A172 (cell line): Measurements from ENCODE around the gene GPS1. TPM values are rescaled to one million over a fixed set of nuclear protein-coding genes. Genes with fewer than 3 reads are reported as not detected.

Experiments
- DNase-seq: peaks from one replicate; pipeline ENCODE4 v3.0.0-alpha.2; 2015; ENCODE audit warnings: low spot score
- total RNA-seq: library from RNA; depleted of rRNA; stranded (reverse); fragments of >200 nt; shearing (Covaris generic); gene quantifications from 2 replicates; pipeline ENCODE4 v1.2.3, GENCODE V29; 2014

The GPS1 gene
- total RNA-seq, 1 experiment from 2014 or later, result 187 TPM

DNA sequence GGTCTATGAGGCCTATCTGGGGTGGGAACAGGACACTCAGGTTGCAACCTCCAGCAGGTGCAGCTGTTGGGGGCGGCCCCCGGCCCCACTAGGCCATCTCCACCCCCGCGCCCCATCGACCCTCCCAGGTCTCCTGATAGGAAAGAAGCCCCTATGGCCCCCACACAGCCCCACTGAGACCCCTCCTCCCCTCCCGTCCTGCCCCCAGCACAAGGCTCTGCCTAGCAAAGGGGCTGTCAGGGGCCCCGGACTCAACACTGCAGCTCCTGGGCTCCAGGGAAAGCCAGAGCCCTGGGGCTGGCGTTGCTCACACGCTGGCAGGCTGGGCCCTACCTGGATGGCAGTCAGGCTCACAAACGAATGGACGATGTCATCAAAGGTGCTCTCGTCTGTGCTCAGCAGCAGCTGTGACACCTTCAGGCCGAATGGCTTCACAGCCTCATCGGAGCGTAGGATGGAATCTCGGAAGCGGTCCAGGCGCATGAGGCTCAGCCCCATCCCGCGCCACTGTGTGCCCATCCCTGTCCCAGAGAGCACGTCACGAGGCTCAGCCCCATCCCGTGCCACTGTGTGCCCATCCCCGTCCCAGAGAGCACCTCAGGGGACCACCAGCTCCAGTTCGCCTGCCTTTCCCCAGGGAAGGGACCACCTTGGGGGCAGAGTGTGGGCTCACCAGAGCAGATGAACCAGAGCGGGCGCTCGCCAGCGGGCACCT, 39.0 kb downstream of the GPS1 start:
- no peak for DNase-seq

DNA sequence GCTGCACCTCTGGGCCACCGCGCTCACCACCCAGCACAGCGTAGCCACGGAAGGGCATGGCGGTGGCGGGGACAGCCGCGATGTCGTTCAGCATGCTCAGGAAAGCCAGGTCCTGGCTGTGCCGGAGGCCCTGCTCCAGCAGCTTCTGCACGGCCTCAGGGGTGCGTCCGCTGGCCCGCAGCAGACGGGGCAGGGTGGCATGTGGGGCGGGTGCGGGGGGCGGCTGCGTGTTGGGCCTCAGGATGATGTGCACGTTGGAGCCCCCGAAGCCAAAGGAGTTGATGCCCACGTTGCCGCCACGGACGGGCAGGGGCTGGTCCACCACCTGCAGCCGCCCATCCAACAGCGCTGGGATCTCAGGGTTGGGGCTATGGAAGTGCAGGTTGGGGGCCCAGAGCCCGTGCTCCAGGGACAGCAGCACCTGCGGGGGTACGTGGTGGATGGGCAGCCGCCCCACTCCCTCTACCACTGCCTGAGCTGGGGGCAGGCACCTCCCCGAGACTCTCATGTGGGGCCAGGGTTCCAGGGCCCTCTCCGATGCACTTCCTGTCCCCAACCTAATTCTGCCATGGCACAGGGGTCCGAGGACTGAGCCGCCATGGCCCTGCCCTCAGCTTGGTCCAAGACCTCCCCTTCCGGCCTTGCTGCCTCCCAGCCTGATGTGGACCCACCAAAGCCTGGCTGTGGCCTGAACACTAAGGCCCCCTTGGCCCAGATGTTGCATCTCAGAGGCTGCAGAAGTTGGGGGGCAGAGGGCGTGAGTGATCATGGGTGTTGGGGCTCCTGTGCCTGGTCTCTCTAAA, 39.8 kb downstream of the GPS1 start:
- no peak for DNase-seq

DNA sequence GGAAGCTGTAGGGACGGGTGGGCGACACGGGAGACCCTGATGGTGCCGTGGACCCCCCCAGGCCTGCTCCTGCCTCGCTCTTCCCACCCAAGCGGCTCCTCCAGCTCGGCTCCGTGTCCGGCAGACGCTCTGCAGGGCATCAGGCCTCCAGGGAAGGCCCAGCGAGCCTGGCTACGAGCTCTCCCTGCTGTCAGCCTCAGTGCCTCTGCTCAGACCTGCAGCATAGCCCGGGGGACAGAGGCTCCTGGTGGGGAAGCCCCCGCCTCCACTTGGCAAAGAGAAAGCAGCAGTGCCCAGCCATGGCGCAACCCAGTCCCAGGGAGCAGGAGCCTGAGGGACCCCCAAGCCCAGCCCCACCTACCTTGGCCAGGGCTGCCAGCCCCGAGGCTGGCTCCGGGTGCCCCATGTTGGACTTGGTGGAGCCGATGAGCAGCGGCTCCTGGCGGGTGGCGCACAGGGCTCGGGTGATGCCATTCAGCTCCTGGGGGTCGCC, 40.4 kb downstream of the GPS1 start:
- no peak for DNase-seq

DNA sequence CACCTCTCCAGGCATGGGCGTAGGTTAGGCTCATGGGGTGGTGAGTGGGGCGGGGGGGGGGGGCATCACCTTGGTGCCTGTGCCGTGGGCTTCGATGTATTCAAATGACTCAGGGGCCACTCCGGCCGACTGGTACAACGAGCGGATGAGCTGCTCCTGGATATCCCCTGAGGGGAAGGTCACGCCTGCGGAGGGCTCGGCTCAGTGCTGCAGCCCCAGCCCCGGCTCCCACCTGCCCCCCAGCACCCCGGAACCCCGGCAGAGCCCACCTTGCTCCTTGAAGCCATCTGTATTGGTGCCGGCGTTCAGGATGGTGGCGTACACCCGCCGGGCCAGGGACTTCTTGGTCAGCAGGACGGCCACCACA, 40.9 kb downstream of the GPS1 start:
- no peak for DNase-seq

DNA sequence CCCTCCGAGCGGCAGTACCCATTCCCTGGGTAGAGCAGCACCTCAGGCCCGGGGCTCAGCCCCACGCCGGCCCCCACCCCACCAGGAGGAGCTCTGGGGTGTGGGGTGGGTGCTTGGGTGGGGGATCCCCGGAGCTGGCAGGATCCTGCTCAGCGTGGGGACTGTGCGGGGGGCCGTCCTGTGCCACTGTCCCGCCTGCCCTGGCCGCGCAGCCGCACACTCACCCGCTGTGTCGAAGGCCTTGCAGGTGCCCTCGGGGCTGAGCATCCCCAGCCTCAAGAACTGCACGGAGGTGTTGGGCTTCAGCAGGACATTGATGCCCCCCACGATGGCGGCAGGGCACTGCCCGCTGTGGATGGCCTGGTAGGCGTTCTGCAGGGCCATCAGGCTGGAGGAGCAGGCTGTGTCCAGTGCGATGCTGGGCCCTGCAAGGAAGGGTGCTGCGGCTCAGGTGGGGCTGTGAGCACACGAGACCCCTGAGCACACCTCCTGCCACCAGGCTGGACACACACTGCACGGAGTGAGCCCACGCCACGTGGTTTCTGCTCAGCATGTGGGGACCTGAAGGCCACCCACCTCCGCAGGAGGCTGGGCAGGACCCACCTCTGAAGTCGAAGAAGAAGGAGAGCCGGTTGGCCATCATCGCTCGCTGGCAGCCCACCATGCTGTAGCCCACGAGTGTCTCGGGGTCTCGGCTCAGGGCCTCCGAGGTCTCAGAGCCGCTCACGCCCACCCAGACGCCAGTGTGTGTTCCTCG, 41.5 kb downstream of the GPS1 start:
- DNase-seq, result no peak

DNA sequence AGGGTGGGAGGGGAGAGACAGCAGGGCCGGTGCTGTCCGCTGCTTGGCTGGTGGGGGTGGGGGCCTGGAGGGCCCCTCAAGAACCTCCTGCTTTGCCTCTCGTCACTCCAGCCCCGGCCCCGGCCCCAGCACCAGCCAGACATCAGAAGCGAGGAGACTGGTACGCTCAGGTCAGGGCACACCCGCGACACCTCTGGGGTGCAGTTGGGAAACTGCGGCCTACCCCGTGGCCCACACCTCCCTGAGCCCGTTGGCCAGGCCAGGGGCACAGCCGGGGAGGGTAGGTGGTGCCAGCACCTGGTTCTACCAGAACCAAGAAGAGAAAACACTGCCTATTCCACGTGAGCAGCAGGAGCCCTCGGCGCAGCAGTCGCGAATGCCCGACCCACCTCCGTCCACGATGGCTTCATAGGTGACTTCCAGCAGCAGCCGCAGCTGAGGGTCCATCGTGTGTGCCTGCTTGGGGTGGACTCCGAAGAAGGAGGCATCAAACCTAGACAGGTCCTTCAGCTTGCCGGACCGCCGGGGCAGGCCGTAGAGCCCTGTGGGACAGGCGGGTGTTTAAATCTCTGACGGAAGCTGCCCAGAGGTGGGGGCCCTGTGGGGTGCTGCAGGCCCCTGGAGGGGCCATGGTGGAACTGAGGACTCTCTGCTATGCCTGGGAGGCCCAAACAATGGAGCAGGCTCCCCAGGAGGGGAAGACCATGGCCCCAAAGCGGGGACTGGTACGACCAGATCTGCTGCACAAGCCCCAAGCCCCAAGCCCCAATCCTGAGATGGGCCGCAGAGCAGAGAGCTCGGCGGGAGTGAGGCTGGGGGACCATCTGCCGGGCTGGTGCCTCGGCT, 43.5 kb downstream of the GPS1 start:
- DNase-seq, result no peak

DNA sequence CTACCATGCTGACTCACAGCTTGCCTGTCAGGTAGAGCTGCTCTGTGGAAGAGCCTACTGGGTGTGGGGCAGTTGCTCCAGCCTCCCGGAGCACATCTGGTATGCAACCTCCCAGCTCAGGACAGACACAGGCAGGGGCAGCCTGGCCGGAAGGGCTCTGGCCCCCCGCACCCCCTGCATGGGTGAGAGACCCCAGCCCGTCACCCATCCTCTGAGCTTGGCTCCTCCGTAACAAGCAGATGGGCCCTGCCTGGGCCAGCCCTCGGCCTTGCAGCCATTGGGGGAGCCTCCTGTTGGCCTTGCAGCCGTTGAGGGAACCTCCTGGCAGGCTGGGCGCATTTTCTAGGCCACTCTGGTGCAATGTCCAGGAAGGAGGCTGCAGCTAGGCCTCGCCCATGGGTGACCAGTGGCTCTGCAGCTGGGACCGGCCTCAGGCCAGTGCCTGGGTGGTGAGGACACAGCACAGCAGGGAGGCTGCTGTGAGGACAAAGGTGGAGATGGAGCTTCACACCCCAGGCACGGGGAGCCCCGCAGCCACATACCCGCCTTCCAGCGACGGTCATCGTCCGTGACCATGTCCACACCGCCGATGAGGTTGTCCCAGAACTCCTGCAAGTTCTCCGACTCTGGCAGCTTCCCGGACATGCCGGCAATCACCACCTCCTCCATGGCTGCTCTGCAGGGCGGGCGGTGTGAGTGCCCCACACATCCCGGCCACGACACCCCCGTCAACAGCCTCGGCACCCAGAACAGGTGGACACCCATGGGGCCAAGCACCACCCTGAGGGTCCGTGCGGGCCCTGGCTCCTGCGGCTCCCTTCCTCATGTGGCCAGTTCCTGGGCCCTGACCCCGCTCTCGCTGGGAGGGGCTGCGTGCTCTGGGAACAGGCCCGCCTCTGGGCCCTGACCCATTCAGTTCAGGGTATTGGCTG, 44.3 kb downstream of the GPS1 start:
- DNase-seq, result no peak

DNA sequence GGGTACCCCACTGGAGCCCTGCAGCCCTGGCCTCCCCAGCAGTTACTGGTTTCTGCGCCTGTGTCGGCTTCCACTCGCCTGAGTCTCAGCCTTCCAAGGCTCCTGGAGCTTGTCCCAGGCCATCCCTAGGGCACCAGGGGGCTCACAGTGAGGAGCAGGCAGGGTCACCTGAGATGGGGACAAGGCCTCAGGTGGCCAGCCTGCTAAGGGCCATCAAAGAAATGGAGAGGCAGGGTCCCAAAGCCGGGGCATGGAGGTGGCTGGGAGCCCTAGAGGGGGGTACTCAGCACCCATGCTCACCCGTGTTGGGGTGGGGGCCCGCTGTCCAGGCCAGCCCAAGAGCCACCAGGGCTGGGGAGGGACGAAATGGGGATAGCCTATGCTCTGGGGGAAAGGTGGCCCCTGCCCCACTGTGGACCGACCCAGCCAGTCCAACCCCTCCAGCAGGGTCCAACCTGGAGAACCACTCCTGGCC, 45.0 kb downstream of the GPS1 start:
- DNase-seq, result no peak

DNA sequence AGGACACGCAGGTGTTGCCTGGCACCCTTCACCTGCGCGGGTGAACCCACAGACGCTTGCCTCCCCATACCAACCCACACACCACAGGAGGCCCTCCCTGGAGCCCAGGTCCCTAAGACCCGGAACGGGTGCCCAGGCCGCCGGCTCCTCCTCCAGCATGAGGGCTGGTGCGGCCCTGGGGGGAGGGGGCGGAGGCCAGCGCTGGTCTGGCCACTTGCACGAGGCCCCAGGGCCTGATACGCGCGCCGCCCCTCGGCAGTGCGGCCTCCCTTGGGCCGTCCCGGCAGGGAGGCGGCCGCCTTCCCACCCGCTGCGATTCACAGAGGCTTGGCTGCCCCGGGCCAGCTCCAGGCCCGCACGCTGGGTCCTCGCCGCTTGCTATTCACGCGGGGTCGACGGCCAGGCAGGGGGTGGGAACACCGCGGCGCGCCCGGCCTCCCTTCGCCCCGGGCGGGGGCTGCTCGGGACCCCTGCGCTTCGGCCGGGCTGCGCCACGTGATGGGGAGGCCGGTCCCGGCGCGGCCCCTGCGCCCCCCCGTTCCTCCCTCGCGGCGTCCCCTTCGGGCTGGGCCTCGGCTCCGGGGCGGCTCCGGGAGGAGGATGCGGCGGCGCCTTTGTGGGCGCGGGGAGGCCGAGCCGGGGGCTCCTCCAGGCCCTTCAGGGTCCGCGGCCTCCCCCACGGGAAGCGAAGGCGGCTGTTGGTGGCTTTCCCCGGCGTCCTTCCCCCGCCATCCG, 45.7 kb downstream of the GPS1 start:
- peak; percentile 34 for DNase-seq

DNA sequence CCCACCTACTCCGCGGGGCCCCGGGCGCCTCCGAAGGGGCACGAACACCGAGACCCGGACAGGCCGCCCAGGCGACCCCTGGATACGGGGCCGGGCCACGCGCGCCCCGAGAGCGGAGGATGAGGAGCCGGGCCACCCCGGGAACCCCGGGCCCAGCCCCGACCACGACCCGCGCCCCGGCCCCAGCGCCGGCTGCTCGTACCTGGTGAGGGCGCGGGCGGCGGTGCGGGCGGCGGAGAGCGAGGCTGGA, 46.1 kb downstream of the GPS1 start:
- no peak for DNase-seq

DNA sequence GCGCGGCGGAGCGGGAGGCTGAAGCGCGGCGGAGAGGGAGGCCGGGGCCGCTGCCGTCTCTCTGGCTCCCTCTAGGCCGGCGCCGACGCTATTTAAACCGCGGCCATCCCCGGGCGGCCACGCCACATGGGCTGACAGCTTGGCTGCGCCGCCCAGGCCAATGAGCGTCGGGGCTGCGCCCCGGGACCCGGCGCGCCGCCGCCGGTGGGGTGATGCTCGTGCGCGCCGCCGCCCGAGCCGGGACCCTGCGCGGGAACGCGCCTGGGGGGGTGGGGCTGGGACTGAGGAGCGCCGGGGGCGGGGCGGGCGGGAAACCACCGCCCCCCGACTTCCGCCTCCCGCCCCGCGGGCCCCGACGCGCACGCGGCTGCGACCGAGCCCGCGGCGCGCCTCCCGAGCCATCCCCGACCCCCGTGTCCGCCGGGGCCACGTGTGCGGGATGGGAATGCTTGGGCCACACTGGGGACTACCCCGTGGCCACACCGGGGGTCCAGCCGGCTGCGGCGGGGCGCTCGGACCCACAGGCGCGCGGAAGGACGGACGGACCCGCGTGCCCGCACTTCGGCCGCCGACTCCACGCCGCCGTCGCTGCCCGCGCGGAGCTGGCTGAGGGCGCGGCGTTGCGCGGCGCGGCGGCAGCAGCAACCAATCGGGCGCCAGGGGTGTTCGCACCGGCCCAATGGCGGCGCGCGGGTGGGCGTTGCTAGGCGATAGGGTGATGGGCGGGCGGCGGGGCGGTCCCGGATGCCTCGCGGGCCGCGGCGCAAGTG, 46.7 kb downstream of the GPS1 start, which contains the start of gene FASN:
FASN (minus strand) TSS at position 68 of the 770 bp plus-strand sequence. CDS start 1,791 bp downstream, outside the sequence.
- DNase-seq, result peak; percentile 83

DNA sequence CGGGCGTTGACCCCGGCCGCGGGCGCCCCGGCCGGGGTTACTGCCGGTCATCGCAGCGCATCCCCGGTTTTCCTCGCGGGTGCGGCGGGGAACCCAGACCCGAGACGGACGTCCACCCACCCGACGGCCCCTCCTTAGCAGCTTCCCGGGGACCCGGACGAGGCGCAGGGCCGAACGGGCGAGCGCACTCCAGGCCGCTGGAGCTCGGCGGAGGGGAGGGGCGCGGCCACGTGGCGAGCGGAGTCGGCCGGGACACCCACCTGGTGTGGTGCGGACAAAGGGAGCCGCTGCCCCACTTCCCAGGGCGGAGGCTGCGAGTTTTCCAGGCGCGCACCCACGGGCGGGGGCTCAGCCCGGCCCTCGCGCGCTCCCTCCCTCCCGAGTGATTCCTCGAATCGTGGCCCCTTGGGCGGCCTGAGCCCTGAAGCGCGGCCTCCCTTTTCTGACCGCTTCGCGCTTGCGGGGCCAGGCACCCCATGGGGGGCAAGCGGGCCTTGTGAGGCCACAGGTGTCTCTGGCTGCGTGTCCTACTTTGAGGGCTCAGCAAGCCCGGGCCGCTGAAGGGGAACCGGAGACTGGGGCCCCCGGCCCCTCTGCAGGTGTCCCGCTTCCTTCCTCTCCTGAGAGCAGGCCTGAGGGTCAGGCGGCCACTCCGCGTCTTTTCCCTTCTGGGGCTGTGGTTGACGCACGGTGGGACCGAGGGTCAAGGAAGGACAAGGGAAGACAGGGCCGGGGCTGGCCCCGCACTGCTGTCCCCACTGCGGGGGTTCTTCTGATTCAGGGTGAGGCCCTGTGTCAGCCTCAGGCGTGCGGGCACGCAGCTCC, 47.5 kb downstream of the GPS1 start:
- DNase-seq, result no peak

DNA sequence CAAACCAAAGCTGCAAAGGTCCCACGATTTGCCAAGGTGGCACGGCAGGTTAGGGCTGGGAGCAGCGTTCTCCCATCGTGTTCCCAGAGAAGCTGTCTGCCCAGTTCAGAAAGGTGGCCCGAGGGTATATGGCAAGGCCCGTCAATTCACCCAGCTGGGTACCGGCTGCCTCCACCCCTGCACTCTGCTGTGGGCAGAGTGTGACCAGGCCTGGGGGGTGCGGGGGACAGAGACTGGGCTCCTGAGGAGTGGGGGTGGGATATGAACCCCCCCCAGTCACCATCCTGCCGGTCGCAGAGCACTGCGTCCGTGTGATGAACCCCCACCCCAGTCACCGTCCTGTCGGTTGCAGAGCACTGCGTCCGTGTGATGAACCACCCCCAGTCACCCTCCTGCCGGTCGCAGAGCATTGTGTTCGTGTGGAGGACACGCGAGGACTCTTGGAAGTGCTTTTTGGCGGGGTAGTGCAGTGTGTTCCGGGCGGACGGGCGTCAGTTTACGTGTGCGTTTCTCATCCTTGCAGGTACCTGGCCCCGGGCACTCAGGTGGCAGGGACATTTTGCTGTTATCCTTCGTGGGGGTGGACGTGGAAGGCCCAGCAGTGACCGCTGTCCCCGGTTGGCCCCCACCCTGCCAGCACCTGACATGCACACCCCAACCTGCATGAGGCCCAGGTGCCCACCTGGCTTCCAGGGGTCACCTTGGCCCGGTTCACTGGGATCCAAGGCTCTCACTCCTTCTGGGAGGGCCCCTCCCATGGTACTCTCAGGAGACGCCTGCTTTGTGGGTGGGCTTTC, 49.0 kb downstream of the GPS1 start:
- DNase-seq, result no peak

DNA sequence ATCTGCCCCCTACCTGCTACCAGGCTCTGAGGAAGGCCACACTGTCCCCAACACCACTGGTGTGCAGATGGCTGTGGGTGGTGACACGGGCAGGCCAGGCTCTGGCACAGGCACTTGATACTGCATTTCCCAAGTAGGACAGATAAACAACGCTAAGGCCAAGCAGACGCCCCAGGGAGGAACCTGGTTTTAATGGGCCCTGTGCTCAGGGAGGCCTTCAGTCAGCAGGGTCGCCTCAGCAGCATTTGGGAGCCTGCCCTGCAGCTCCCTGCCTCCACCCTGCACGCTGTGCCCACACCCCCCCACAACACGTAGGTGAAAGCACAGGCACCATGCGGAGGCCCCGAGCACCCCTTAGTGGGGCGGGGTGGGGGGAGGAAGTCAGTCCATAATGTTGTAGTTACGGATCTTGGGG, 49.6 kb downstream of the GPS1 start:
- DNase-seq, result no peak

DNA sequence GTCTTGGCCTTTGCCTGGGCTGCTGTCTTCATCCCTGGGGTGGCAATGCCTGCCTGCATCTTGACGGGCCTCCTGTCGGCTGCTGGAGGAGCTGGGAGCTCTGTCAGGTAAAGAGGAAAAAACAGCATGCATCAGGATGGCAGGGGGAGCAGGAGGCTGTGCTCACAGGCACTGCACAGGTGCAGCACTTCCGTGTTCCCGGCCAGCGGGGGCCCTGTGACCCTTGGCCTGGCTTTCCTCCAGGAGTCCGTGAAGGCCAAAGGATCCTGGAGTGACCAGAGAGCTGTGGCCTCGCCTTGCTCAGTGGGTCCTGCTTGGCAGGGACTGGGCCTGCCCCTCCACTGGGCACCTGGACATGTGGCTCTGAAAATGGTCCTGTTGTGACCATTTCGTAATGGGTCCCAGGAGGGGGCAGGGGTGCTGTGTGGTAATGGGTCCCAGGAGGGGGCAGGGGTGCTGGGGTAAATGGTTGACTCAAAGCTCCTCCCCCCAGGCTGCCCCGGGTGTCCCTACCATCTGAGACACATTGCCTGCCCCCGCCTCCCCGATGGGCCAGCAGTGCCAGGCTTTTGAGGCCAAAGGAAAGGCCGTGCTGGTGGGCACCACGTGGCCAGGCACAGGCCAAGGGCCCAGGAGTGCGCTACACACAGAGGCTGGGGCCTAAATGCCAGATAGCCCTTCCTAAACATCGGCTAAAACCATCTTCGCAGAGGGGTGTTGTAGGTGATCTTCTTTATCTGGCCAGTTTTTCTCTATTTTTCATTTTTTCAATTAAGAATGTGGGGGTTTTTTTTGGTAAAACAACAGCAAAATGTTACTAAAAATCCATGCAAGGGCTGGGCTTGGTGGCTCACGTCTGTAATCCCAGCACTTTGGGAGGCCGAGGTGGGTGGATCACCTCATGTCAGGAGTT, 50.3 kb downstream of the GPS1 start:
- DNase-seq, result no peak
